GM12873 (cell line): ENCODE results near the gene SFMBT2.

ENCODE experiments used
- TF ChIP-seq, protein P1 (sequence below): IDR thresholded peaks from 2 replicates; pipeline ENCODE4 v1.5.1; 2012; ENCODE audit warnings: low read depth, mild to moderate bottlenecking, moderate library complexity, low read length, control low read depth; ENCODE audit not compliant: insufficient read depth; ENCODE audit errors: missing control alignments

SFMBT2 gene

DNA sequence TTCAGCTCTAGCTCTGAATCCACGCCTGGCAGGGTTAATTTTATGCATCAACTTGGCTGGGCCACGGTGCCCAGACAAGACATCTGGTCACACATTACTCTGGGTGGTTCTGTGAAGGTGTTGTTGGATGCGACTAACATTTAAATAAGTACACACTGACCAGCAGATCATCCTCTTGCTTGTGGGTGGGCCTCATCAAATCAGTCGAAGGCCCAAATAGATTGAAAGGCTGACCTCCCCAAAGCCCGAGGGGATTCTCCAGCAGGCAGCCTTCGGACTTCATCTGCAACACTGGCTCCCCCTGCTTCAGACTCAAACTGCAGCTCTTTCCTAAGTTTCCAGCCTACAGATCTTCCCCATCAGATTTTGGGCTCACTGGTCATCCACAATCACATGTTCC is 53.6 kb downstream of the SFMBT2 start:
- TF ChIP-seq, protein P1, sequence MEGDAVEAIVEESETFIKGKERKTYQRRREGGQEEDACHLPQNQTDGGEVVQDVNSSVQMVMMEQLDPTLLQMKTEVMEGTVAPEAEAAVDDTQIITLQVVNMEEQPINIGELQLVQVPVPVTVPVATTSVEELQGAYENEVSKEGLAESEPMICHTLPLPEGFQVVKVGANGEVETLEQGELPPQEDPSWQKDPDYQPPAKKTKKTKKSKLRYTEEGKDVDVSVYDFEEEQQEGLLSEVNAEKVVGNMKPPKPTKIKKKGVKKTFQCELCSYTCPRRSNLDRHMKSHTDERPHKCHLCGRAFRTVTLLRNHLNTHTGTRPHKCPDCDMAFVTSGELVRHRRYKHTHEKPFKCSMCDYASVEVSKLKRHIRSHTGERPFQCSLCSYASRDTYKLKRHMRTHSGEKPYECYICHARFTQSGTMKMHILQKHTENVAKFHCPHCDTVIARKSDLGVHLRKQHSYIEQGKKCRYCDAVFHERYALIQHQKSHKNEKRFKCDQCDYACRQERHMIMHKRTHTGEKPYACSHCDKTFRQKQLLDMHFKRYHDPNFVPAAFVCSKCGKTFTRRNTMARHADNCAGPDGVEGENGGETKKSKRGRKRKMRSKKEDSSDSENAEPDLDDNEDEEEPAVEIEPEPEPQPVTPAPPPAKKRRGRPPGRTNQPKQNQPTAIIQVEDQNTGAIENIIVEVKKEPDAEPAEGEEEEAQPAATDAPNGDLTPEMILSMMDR, result no peak

DNA sequence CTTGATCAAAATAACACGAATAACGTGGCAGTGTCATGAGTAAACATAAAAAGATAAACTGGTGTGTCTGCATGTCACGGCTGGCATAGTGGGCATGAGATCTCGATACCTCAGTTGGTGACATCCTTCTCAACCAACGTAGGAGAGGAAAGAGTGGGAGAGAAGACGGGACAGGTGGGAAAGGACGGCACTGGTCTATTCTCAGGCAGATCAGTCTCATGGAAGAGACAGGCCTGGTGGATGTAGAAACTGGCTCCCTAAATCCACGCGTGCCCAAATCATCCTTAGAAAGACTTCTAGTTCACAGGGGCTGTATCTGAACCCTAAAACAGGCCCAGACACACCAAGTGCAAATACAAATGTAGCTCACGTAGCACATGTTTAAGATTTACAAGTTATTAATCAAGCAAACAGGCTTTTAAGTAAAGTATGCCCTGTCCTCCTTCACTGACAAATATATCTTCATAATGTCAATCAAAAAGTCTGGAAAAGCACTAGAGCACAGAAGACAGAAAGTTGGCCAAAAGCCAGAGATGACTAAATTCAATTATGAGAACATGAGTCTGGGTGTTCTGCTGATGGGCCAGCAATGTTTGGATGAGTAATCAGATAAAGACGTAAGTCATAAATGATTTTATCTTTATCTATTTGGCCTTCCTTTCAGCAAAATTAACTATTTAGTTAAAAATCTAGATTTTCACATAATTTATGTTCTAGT is 56.3 kb downstream of the SFMBT2 start:
- TF ChIP-seq, protein P1, result no peak

DNA sequence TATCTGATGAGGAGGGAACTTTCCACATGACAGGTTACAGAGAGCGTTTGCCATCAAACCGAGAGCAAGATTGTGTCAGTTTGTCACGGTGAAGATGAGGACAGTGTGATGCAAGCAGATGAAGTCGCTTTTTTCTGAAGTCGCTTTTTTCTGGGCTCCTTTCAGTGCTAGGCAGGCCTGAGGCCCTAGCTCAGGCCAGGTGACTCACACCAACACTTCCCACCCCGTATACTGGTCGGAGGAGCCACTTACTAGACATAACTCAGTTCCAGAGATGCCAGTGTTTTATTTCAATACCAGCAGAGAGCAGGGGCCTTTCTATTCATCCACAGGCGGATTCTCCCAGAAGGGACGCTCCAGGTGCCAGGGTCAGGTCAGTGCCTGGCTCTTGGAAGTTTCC is 58.9 kb downstream of the SFMBT2 start:
- TF ChIP-seq, protein P1, result no peak

DNA sequence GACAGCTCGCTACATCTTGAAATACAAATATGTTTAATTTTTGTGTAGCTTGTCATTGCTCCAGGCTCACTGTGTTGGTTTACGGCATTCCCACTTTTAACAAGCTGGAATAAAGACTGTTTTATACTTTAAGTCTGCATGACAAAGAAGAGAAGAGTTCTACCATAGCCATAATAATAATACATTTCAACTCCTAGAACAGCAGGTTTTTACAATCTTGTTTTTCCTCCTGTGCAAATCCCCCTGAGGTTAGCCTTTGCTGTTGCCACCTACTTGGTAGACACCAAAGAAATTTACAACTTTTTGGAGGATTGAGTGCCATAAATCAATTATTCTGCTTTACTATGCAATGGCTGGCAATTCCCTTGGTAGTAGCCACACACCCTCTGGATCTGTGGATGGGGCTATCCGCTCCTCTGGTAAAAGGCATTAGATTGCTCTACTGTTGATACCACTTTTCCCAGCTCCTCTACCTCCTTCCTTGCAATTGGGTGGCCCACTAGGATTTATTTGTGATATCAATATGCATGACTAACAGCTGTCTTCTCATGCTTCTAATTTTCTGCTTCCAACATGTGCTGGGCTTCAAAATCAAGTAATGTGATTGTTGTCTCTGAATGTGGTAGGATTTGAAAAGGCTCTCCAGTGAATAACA is 60.2 kb downstream of the SFMBT2 start:
- TF ChIP-seq, protein P1, result no peak

DNA sequence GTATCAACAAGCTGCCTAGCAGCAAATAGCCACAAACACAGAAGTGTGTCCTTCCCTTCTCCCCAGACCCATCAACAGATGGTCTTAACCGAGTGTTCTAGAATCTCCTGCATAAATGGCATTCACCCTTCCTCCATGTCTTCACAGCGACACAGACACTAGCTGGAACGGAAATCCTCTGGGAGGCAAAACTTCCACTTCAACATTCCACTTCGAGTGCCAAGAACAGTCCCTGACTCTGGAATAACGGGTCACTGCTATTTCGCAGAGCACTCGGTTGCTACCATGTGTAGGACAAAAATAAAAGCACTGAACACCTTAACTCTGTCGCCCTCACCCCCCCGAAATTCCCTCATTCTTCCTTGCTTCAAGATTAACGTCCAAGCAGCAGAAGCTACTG is 65.1 kb downstream of the SFMBT2 start:
- TF ChIP-seq, protein P1, result no peak

DNA sequence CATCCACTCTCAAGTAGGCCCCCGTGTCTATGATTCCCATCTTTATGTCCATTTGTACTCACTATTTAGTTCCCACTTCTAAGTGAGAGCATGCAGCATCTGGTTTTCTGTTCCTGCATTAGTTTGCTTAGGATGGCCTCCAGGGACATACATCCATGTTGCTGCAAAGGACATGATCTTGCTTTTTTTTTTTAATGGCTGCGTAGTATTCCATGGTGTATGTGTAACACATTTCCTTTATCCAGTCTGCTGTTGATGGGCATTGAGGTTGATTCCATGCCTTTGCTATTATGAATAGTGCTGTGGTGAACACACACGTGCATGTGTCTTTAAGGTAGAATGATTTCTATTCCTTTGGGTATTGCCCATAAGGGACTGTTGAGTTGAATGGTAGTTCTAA is 67.8 kb downstream of the SFMBT2 start:
- TF ChIP-seq, protein P1, result no peak

DNA sequence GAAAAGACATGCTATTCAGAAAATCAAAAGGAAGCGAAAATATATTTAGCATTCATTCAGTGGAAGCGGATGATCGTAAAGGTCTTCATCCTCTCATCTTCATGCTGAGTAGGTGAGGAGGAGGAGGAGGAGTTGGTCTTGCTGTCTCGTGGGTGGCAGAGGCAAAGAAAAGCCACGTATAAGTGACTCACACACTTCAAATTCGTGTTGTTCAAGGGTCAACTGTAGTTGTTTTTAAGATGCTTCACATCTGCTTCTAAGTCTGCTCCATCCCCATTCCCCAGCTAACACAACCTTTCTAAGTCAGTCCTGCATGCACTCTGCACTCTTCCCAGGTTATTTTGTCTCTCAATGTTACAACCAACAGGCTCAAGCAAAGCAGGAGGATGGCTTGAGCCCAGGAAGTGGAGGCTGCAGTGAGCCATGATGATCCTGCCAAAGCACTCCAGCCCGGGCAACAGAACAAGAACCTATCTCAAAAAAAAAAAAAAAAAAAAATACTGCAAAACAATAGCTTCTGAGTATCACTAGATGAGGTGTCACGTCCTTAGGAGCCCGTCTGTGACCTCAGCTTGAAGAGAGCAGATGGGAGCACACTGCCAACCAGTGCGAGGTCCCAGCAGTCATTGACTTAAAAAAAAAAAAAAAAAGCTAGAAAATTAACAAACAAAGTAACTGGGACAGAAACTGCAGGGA is 70.5 kb downstream of the SFMBT2 start:
- TF ChIP-seq, protein P1, result no peak
